Peyer's patch (tissue), 4 donors: Measurements from ENCODE around the gene DYNLL1. TPM values are rescaled to one million over a fixed set of nuclear protein-coding genes. Genes with fewer than 3 reads are reported as not detected.

ENCODE experiments used
- DNase-seq, 3 donors: peaks; one replicate each; pipeline ENCODE4 v3.0.0-alpha.2; 2017 to 2019
- H3K27ac ChIP-seq, 4 donors: fragments of 200-600 bp; sonication (generic); one replicate each; pipeline ENCODE4 v1.5.1; 2016 to 2019
- H3K27me3 ChIP-seq, 2 donors: fragments of 200-600 bp; sonication (generic); one replicate each; pipeline ENCODE4 v1.5.1; 2019
- H3K36me3 ChIP-seq, 3 donors: fragments of 200-600 bp; sonication (generic); one replicate each; pipeline ENCODE4 v1.5.1; 2016 to 2019
- H3K4me1 ChIP-seq, 4 donors: fragments of 200-600 bp; sonication (generic); one replicate each; pipeline ENCODE4 v1.5.1; 2016 to 2019
- H3K4me3 ChIP-seq, 4 donors: fragments of 200-600 bp; sonication (generic); 1 replicate in 3 of 4; 2 replicates in 1 of 4; pipeline ENCODE4 v1.5.1; 2016 to 2019; ENCODE audit warnings: mild to moderate bottlenecking in 1 of 4
- H3K9me3 ChIP-seq, 4 donors: fragments of 200-600 bp; sonication (generic); one replicate each; pipeline ENCODE4 v1.5.1; 2016 to 2019; ENCODE audit warnings: mild to moderate bottlenecking in 1 of 4
- POLR2A ChIP-seq, 2 donors: fragments of 450-650 bp; IDR thresholded peaks; one replicate each; pipeline ENCODE4 v1.5.1; 2017; ENCODE audit warnings: antibody characterized with exemption in 2 of 2, mild to moderate bottlenecking in 2 of 2, moderate library complexity in 2 of 2
- total RNA-seq, 4 donors: library from RNA; depleted of rRNA; stranded (reverse); fragments of >200 nt; gene quantifications; one replicate each; pipeline ENCODE4 v1.1.0, GENCODE V29; 2016
- TF ChIP-seq, protein P1 (sequence below), 6 experiments: fragments of 450-650 bp in 4 of 6; fragments of 200-600 bp in 2 of 6; sonication (generic) in 1 of 6; IDR thresholded peaks; one replicate each; pipeline ENCODE4 v1.5.1; 2017 to 2019; ENCODE audit warnings: antibody characterized with exemption in 6 of 6, mild to moderate bottlenecking in 3 of 6, moderate library complexity in 1 of 6

DYNLL1 gene
- total RNA-seq, 4 donors from 2014 or later: 128 to 212 (median 199) TPM

DNA sequence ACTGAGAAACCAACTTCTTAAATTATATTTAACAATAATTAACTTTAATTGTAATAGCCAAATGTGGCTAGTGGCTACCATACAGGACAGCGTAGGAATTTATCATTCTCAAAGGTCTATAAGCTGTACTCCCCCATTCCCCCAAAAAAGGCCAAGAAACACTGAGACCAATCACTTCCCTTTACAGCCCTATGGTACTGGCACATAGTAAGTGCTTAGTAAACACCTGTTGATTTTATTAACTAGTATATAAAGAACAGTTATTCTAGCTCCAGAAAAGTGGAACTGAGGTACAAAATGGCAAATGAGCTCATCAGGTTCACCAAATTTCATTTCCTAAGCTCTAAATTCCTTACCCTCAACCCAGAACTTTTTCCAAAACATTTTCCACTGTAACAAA, 20.3 kb upstream of the DYNLL1 start:
- H3K9me3 ChIP-seq: no peaks in the 10 kb centered on the region
- no peak for DNase-seq
- no peaks in the 10 kb centered on the region for H3K36me3 ChIP-seq
- TF ChIP-seq POLR2A (IDR thresholded peaks at IDR 0.05): no peak
- TF ChIP-seq, protein P1, sequence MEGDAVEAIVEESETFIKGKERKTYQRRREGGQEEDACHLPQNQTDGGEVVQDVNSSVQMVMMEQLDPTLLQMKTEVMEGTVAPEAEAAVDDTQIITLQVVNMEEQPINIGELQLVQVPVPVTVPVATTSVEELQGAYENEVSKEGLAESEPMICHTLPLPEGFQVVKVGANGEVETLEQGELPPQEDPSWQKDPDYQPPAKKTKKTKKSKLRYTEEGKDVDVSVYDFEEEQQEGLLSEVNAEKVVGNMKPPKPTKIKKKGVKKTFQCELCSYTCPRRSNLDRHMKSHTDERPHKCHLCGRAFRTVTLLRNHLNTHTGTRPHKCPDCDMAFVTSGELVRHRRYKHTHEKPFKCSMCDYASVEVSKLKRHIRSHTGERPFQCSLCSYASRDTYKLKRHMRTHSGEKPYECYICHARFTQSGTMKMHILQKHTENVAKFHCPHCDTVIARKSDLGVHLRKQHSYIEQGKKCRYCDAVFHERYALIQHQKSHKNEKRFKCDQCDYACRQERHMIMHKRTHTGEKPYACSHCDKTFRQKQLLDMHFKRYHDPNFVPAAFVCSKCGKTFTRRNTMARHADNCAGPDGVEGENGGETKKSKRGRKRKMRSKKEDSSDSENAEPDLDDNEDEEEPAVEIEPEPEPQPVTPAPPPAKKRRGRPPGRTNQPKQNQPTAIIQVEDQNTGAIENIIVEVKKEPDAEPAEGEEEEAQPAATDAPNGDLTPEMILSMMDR (IDR thresholded peaks at IDR 0.05): no peak
- H3K27me3 ChIP-seq: no peaks in the 10 kb centered on the region
- H3K4me3 ChIP-seq: no peak overlapping the region
- H3K4me1 ChIP-seq: peaks cover 0 to 5% (median 0%) of the 10 kb centered on the region in 4 donors
- no peak overlapping the region for H3K27ac ChIP-seq

DNA sequence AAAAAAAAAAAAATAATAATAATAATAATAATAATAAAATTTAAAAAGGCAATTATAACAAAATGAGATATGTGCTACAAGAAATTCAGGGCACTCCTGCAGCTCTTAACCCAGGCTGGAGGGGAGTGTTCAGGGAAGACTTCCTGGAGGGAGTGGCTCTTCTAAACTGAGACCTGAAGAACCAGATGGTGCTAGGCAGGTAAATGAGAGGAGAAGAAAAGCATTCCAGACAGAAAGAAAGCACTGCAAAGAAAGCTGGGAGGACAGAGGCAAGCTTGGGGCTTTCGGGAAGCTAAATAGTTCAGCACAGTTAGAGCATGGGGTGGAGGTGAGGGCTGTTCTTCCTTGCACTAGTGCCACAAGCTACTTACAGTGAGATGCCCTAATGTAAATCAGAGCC, 16.5 kb upstream of the DYNLL1 start:
- DNase-seq: no peak
- H3K27me3 ChIP-seq: no peaks in the 10 kb centered on the region
- H3K4me1 ChIP-seq: no peaks in the 10 kb centered on the region
- no peak overlapping the region for H3K4me3 ChIP-seq
- no peaks in the 10 kb centered on the region for H3K9me3 ChIP-seq
- no peak overlapping the region for H3K27ac ChIP-seq
- TF ChIP-seq POLR2A (IDR thresholded peaks at IDR 0.05): no peak
- TF ChIP-seq, protein P1 (IDR thresholded peaks at IDR 0.05): no peak
- H3K36me3 ChIP-seq: no peaks in the 10 kb centered on the region

DNA sequence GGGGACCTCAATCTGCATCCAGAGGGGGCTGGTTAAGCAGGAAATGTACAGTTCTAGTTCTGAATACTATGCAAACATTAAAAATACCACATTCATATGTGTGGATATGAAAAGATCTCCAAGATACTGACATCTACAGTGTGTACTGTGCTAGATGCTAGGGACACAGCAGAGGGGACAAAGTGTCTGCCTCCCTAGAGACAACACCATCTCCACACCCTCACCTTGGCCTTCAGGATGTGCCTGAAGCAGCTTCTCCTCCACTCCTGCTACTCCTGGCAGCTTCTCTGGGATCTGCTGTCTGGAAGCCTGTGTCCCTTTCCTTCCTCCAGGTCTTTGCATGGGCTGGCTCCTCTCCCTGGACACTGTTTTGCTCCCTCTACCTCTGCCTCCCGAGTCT, 15.7 kb upstream of the DYNLL1 start:
- H3K4me1 ChIP-seq: no peaks in the 10 kb centered on the region
- H3K36me3 ChIP-seq: no peaks in the 10 kb centered on the region
- no peak overlapping the region for H3K4me3 ChIP-seq
- no peak overlapping the region for H3K27ac ChIP-seq
- H3K9me3 ChIP-seq: no peaks in the 10 kb centered on the region
- no peaks in the 10 kb centered on the region for H3K27me3 ChIP-seq
- DNase-seq: no peak
- TF ChIP-seq, protein P1 (IDR thresholded peaks at IDR 0.05): no peak
- no peak for TF ChIP-seq POLR2A (IDR thresholded peaks at IDR 0.05)

DNA sequence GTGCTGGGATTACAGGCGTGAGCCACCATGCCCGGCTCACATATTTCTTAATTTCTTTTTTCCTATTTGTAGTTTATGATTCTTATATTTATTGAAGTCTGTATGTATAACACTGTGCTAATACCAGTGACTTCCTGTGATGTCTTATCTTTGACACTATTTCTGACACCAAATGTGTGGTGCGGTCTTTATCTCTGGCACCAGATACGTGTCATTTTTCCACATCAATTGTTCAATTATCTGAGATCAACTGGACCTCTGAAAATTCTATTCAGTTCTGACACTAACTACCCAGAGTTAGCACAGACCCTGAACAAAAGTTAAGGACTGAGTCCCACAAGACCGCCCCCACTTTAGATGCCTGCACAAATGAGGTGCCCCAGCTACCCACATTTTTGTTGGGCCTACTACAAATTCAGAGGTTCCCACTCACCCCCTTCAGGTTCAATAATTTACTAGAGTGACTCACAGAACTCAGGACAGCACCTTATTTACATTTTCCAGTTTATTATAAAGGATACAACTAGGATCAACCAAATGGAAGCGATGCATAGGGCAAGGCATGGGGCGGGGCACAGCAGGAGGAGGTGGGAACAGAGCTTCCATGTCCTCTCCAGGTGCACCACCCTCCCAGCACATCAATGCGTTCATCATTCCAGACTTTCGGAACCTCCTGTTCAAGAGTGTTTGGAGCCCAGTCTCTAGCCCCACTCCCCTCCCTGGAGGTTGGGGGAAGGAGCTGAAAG, 14.7 kb upstream of the DYNLL1 start:
- no peak for DNase-seq
- Histone ChIP-seq H3K27ac (no peak overlapping the region), H3K9me3 (no peaks in the 10 kb centered on the region), H3K36me3 (no peaks in the 10 kb centered on the region), H3K4me3 (no peak overlapping the region), H3K27me3 (no peaks in the 10 kb centered on the region), H3K4me1 (no peaks in the 10 kb centered on the region)
- no peak for TF ChIP-seq POLR2A (IDR thresholded peaks at IDR 0.05)
- TF ChIP-seq, protein P1 (IDR thresholded peaks at IDR 0.05): no peak

DNA sequence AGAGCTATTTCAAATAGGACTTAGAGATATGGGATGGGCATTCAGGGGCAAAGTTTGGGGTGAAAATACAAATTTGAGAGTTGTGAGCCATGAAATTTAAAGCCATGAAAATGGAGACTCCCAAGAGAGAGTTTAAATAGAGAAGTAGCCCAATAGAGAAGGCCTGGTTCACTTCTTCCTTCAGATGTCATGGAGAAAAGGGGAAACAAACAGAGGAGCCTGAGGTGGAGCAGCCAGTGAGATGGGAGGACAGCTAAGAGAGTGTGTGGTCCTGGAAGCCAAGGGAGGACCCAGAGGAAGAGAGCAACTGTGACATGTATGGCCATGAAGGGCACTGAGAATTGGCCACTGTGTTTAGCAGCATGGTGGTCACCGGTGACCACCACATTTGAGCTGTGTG, 12.3 kb upstream of the DYNLL1 start:
- H3K9me3 ChIP-seq: no peaks in the 10 kb centered on the region
- TF ChIP-seq, protein P1 (IDR thresholded peaks at IDR 0.05): no peak
- TF ChIP-seq POLR2A (IDR thresholded peaks at IDR 0.05): no peak
- no peaks in the 10 kb centered on the region for H3K4me1 ChIP-seq
- DNase-seq: no peak
- H3K27ac ChIP-seq: no peak overlapping the region
- no peak overlapping the region for H3K4me3 ChIP-seq
- no peaks in the 10 kb centered on the region for H3K36me3 ChIP-seq
- no peaks in the 10 kb centered on the region for H3K27me3 ChIP-seq
